T-cell (primary cell): Measurements from ENCODE around the gene ZNF503. TPM values are rescaled to one million over a fixed set of nuclear protein-coding genes. Genes with fewer than 3 reads are reported as not detected.
A peak's percentile ranks its signal among the peaks of the same experiment; 100 is the strongest.
"Not testable (repeated sequence)": the region's sequence is repeated elsewhere in the genome, so short reads cannot be mapped to it uniquely, and the experiment has no call there.

Experiments
- ATAC-seq, 4 experiments: fragments of 200-7000 bp in 3 of 4; fragments of 150-1000 bp in 1 of 4; cut with Tn5 transposase; replicated peaks in 1 of 4; 1 replicate in 3 of 4; 2 replicates in 1 of 4; pipeline ENCODE4 v1.10.0; 2021; ENCODE audit warnings: moderate library complexity in 3 of 4, mild to moderate bottlenecking in 2 of 4, moderate number of reproducible peaks in 1 of 4
- CTCF ChIA-PET, 2 donors: fragments of 300-600 bp; sonication (Branson Sonifier 250); formaldehyde crosslinking; loops; one replicate each; lab custom pipeline; 2022; ENCODE audit warnings: antibody characterized with exemption in 2 of 2; lab: Charles Lee
- POLR2A ChIA-PET, 2 donors: fragments of 300-600 bp; sonication (Branson Sonifier 250); formaldehyde crosslinking; loops; one replicate each; lab custom pipeline; 2022; ENCODE audit warnings: antibody characterized with exemption in 2 of 2; lab: Charles Lee
- DNase-seq, 35 experiments: peaks; one replicate each; pipeline versions ENCODE4 v3.0.0 to v3.0.0-alpha.2; 2013 to 2023
- H3K27ac ChIP-seq: one replicate; pipeline ENCODE4 v1.5.1; 2013; ENCODE audit warnings: low read length
- H3K27me3 ChIP-seq, 2 experiments: replicated peaks in 1 of 2; 1 replicate in 1 of 2; 2 replicates in 1 of 2; pipeline versions ENCODE4 v1.6.1 to v1.7.0; 2013; ENCODE audit warnings: low read length in 1 of 2, mixed read lengths in 1 of 2; ENCODE audit not compliant: control insufficient read depth in 2 of 2, insufficient read depth in 2 of 2; ENCODE audit errors: extremely low read depth in 1 of 2
- H3K36me3 ChIP-seq, 2 donors: 1 replicate in 1 of 2; 2 replicates in 1 of 2; pipeline versions ENCODE4 v1.6.1 to v1.7.0; 2013; ENCODE audit warnings: low read length in 1 of 2; ENCODE audit not compliant: control insufficient read depth in 2 of 2, insufficient read depth in 1 of 2; ENCODE audit errors: extremely low read depth in 1 of 2
- H3K4me1 ChIP-seq, 2 experiments: 1 replicate in 1 of 2; 2 replicates in 1 of 2; pipeline versions ENCODE4 v1.6.1 to v1.7.0; 2013; ENCODE audit warnings: low read length in 2 of 2, mixed read lengths in 1 of 2; ENCODE audit not compliant: insufficient read depth in 2 of 2, control insufficient read depth in 1 of 2; ENCODE audit errors: extremely low read depth in 1 of 2
- H3K4me3 ChIP-seq, 2 donors: 1 replicate in 1 of 2; 2 replicates in 1 of 2; pipeline versions ENCODE4 v1.5.1 to v1.7.0; 2013; ENCODE audit warnings: mild to moderate bottlenecking in 2 of 2, low read length in 1 of 2, moderate library complexity in 1 of 2; ENCODE audit not compliant: control insufficient read depth in 1 of 2; ENCODE audit errors: extremely low read depth in 1 of 2
- H3K9me3 ChIP-seq: 2 replicates; pipeline ENCODE4 v1.7.0; 2013
- H3K27ac Mint-ChIP-seq, 2 donors: one replicate each; pipeline ENCODE4 v1.8.0; 2020 to 2021; ENCODE audit warnings: mild to moderate bottlenecking in 2 of 2, mixed read lengths in 2 of 2
- H3K27me3 Mint-ChIP-seq, 2 donors: one replicate each; pipeline ENCODE4 v1.8.0; 2021 to 2022; ENCODE audit warnings: mixed read lengths in 2 of 2
- H3K36me3 Mint-ChIP-seq: one replicate; pipeline ENCODE4 v1.8.0; 2021; ENCODE audit warnings: mixed read lengths
- H3K4me1 Mint-ChIP-seq, 3 donors: one replicate each; pipeline ENCODE4 v1.8.0; 2020 to 2022; ENCODE audit warnings: mixed read lengths in 3 of 3, mild to moderate bottlenecking in 1 of 3
- H3K4me3 Mint-ChIP-seq, 3 donors: one replicate each; pipeline ENCODE4 v1.8.0; 2020 to 2022; ENCODE audit warnings: mild to moderate bottlenecking in 3 of 3, mixed read lengths in 3 of 3, moderate library complexity in 3 of 3
- H3K9me3 Mint-ChIP-seq, 3 donors: one replicate each; pipeline ENCODE4 v1.8.0; 2020 to 2022; ENCODE audit warnings: mixed read lengths in 3 of 3
- WGBS: methylation state at CpG from one replicate; pipeline ENCODE4 v1.1.5; 2013; ENCODE audit warnings: missing lambda C conversion rate; ENCODE audit not compliant: insufficient coverage; 5-methylcytosine and 5-hydroxymethylcytosine counted together
- total RNA-seq, 35 experiments: library from RNA in 6 of 35; stranded (reverse) in 6 of 35; fragments of 120-200 nt in 1 of 35; gene quantifications; one replicate each; pipeline versions ENCODE4 v1.2.1 to v1.2.4 and lab custom pipeline; 2013 to 2026

Gene ZNF503
- total RNA-seq, 5 donors from 2014 or later (not counting 1 experiment from before 2014, with no cell fraction given) = 0.16 to 0.38 (median 0.30) TPM; not detected in 1

GRCh38 chr10:75377869-75378268, 23.7 kb downstream of the ZNF503 start:
- Histone ChIP-seq H3K36me3 (no peaks in the 10 kb centered on the region), H3K4me3 (no peak overlapping the region), H3K27ac (no peak overlapping the region), H3K9me3 (no peaks in the 10 kb centered on the region), H3K4me1 (no peaks in the 10 kb centered on the region), H3K27me3 (peaks cover 0 to 2% of the 10 kb centered on the region in 2 experiments)
- Mint-ChIP-seq H3K36me3 (no peaks in the 10 kb centered on the region), H3K4me3 (no peak overlapping the region), H3K27me3 (peaks cover 7 to 8% of the 10 kb centered on the region in 2 donors), H3K27ac (no peak overlapping the region), H3K4me1 (no peaks in the 10 kb centered on the region), H3K9me3 (no peaks in the 10 kb centered on the region)
- no CpG with 5 or more reads among the region's 3 CpGs for WGBS
- ChIA-PET POLR2A (no interaction called here), CTCF (no interaction called here)
- ATAC-seq (no peak), DNase-seq (no peak)

DNA sequence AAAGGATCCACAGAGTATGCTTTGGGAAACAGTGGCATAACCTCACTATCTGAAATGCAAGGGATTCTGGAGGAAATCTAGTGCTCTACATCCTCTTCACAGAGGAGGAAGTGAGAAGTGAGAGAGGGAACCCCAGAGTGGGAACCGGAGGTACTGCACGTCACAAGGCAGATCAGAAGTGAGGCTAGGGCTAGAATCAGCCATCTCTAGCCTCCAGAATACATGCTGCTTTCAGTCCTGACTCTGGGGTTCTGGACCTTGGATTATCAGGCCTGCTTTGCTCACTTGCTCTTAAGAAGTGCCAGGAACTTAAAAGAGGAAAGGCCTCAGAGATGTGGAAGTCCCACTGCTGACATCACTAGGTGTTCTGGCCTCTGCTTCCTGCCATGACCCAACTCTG, 25.7 kb downstream of the ZNF503 start:
- Mint-ChIP-seq H3K9me3 (no peaks in the 10 kb centered on the region), H3K27ac (no peak overlapping the region), H3K4me1 (no peaks in the 10 kb centered on the region), H3K36me3 (no peaks in the 10 kb centered on the region), H3K4me3 (no peak overlapping the region), H3K27me3 (peaks cover 6 to 10% of the 10 kb centered on the region in 2 donors)
- DNase-seq = peak in 1 of 35 experiments; percentile 12
- H3K27ac ChIP-seq = no peak overlapping the region
- H3K4me1 ChIP-seq = no peaks in the 10 kb centered on the region
- POLR2A ChIA-PET = no interaction called here
- no peaks in the 10 kb centered on the region for H3K36me3 ChIP-seq
- H3K9me3 ChIP-seq = no peaks in the 10 kb centered on the region
- ATAC-seq = no peak
- no CpG with 5 or more reads among the region's 2 CpGs for WGBS
- no peak overlapping the region for H3K4me3 ChIP-seq
- H3K27me3 ChIP-seq = peaks cover 0 to 10% of the 10 kb centered on the region in 2 experiments
- CTCF ChIA-PET = no interaction called here

- H3K27ac Mint-ChIP-seq = no peak overlapping the region
- H3K9me3 Mint-ChIP-seq = peaks cover 0 to 10% (median 5%) of the 10 kb centered on the region in 3 donors
- H3K36me3 Mint-ChIP-seq = no peaks in the 10 kb centered on the region
- peaks cover 19 to 28% of the 10 kb centered on the region in 2 donors for H3K27me3 Mint-ChIP-seq
- no peaks in the 10 kb centered on the region for H3K4me1 ChIP-seq
- no peak for DNase-seq
- no peak for ATAC-seq
- H3K4me3 ChIP-seq = no peak overlapping the region
- H3K27me3 ChIP-seq = peaks cover 0 to 18% of the 10 kb centered on the region in 2 experiments
- POLR2A ChIA-PET = no interaction called here
- no peaks in the 10 kb centered on the region for H3K36me3 ChIP-seq
- H3K4me1 Mint-ChIP-seq = no peaks in the 10 kb centered on the region
- WGBS = 83% methylated on average over 2 of the region's 2 CpGs
- CTCF ChIA-PET = no interaction called here
- H3K4me3 Mint-ChIP-seq = no peak overlapping the region
- H3K27ac ChIP-seq = no peak overlapping the region
- H3K9me3 ChIP-seq = no peaks in the 10 kb centered on the region
Measured at GRCh38 chr10:75371010-75371409, 30.6 kb downstream of the ZNF503 start.

GRCh38 chr10:75369838-75370237, 31.7 kb downstream of the ZNF503 start:
- H3K36me3 Mint-ChIP-seq, H3K27ac Mint-ChIP-seq, H3K4me1 ChIP-seq, ATAC-seq, POLR2A ChIA-PET, H3K27ac ChIP-seq, DNase-seq, H3K4me3 ChIP-seq, H3K4me1 Mint-ChIP-seq, H3K9me3 ChIP-seq, CTCF ChIA-PET, H3K4me3 Mint-ChIP-seq, H3K36me3 ChIP-seq: not testable (repeated sequence)
- Mint-ChIP-seq H3K27me3 (peaks cover 24 to 32% of the 10 kb centered on the region in 2 donors), H3K9me3 (peaks cover 0 to 10% (median 5%) of the 10 kb centered on the region in 3 donors)
- H3K27me3 ChIP-seq = peaks cover 0 to 22% of the 10 kb centered on the region in 2 experiments
- WGBS = no CpG with 5 or more reads among the region's 9 CpGs

- 60% methylated on average over 1 of the region's 2 CpGs for WGBS
- Mint-ChIP-seq H3K9me3 (peaks cover 0 to 10% (median 5%) of the 10 kb centered on the region in 3 donors), H3K36me3 (no peaks in the 10 kb centered on the region), H3K27me3 (peaks cover 28 to 31% of the 10 kb centered on the region in 2 donors), H3K4me3 (no peak overlapping the region), H3K4me1 (no peaks in the 10 kb centered on the region), H3K27ac (no peak overlapping the region)
- DNase-seq (no peak), ATAC-seq (no peak)
- Histone ChIP-seq H3K4me3 (no peak overlapping the region), H3K27me3 (peaks cover 0 to 29% of the 10 kb centered on the region in 2 experiments), H3K27ac (no peak overlapping the region), H3K36me3 (no peaks in the 10 kb centered on the region), H3K4me1 (no peaks in the 10 kb centered on the region), H3K9me3 (no peaks in the 10 kb centered on the region)
- ChIA-PET POLR2A (no interaction called here), CTCF (no interaction called here)
Measured at GRCh38 chr10:75367901-75368300, 33.7 kb downstream of the ZNF503 start.

GRCh38 chr10:75367021-75367487, 34.5 kb downstream of the ZNF503 start:
- Histone ChIP-seq H3K4me1 (no peaks in the 10 kb centered on the region), H3K36me3 (no peaks in the 10 kb centered on the region), H3K27me3 (peaks cover 0 to 33% of the 10 kb centered on the region in 2 experiments), H3K27ac (no peak overlapping the region), H3K4me3 (no peak overlapping the region), H3K9me3 (no peaks in the 10 kb centered on the region)
- Mint-ChIP-seq H3K4me3 (no peak overlapping the region), H3K9me3 (peaks cover 0 to 10% (median 5%) of the 10 kb centered on the region in 3 donors), H3K36me3 (no peaks in the 10 kb centered on the region), H3K27me3 (peaks cover 25 to 33% of the 10 kb centered on the region in 2 donors), H3K27ac (no peak overlapping the region), H3K4me1 (no peaks in the 10 kb centered on the region)
- CTCF ChIA-PET = no interaction called here
- DNase-seq = no peak
- ATAC-seq = no peak
- 60% methylated on average over 1 of the region's 8 CpGs for WGBS
- POLR2A ChIA-PET = no interaction called here

- POLR2A ChIA-PET = no interaction called here
Measured at GRCh38 chr10:75363431-75363830, 38.1 kb downstream of the ZNF503 start.

More at GRCh38 chr10:75363431-75363830, 38.1 kb downstream of the ZNF503 start:
- no peaks in the 10 kb centered on the region for H3K36me3 ChIP-seq
- no peak overlapping the region for H3K4me3 ChIP-seq
- Mint-ChIP-seq H3K27me3 (peaks cover 30 to 34% of the 10 kb centered on the region in 2 donors), H3K27ac (no peak overlapping the region), H3K36me3 (no peaks in the 10 kb centered on the region), H3K4me1 (no peaks in the 10 kb centered on the region), H3K9me3 (no peaks in the 10 kb centered on the region), H3K4me3 (no peak overlapping the region)
- WGBS = 92% methylated on average over 3 of the region's 4 CpGs
- DNase-seq (no peak), ATAC-seq (no peak)
- CTCF ChIA-PET = no interaction called here
- H3K27ac ChIP-seq = no peak overlapping the region
- no peaks in the 10 kb centered on the region for H3K9me3 ChIP-seq
- H3K4me1 ChIP-seq = no peaks in the 10 kb centered on the region
- peaks cover 0 to 22% of the 10 kb centered on the region in 2 experiments for H3K27me3 ChIP-seq
